ENCODE results near the gene MACROD2.
"Not testable (repeated sequence)": the region's sequence is repeated elsewhere in the genome, so short reads cannot be mapped to it uniquely, and the experiment has no call there.

MACROD2 gene

DNA sequence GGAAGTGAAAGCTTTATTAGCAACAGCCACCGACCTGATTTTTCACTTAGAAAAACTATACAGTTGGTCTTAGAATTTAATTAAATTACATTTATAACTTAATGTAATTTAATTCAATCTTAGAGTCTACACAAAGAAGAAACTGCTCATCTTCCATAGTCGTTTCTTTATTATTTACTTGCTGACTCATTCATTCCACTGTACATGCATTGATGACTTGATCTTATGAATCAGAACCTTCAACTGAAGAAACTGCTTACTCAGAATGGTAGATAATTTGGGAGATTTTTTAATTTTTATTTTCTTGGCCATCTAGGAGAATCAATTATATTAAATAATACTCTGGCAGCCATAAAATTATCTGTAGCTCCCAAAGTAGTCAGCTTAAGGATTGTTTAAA is 1363.7 kb downstream of the MACROD2 start:
- DNase-seq (ENCODE audit: low read depth) = no peak

DNA sequence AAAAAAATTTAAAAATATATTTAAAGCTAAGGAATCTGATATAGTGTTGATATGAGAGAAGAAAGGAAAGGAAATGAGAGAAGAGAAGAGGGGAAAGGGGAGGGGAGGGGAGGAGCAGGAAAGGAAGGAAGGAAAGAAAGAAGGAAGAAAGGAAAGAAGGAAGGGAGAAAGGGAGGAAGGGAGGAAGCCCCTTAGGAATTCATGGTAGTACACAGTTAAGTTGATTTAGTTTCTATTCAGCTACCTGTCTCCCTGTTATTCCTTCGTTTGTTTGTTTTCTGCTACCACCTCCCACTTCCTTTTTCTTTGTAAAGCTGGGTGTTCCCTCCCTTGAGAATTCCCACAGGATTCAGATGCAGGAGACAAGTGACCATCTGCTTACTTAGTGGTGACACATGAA is 1367.5 kb downstream of the MACROD2 start:
- DNase-seq (ENCODE audit: low read depth) = no peak

- DNase-seq (ENCODE audit: low read depth) = no peak
These were observed 1369.5 kb downstream of the MACROD2 start for GRCh38 chr20:15364781-15365180.

DNA sequence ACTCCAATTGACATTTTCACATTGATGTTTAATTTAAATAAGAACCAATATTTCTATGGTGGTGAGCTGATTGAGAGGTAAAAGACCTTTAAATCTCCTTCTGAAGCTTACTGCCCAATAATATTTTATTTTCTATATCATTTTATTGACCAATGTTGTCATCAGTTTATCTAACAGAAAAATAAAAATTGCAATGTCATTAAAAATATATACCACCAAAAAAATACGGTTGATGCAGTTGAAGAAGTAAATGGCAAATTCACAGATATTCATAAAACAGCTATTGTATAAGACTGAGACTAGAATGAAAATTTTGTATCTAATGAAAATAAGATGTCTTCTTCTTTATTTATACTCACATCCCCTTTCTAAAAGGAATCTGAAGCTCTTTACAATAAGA is 1375.1 kb downstream of the MACROD2 start:
- no peak for DNase-seq (ENCODE audit: low read depth)

GRCh38 chr20:15374682-15375081 is 1379.4 kb downstream of the MACROD2 start:
- no peak for DNase-seq (ENCODE audit: low read depth)

GRCh38 chr20:15375836-15376235 is 1380.5 kb downstream of the MACROD2 start:
- DNase-seq (ENCODE audit: low read depth) = no peak

- DNase-seq (ENCODE audit: low read depth) = not testable (repeated sequence)
These were observed 1382.3 kb downstream of the MACROD2 start for GRCh38 chr20:15377603-15378002.

GRCh38 chr20:15378151-15378550 is 1382.8 kb downstream of the MACROD2 start:
- DNase-seq (ENCODE audit: low read depth) = no peak

GRCh38 chr20:15379681-15380296 is 1384.5 kb downstream of the MACROD2 start:
- no peak for DNase-seq (ENCODE audit: low read depth)

GRCh38 chr20:15380770-15381169 is 1385.5 kb downstream of the MACROD2 start:
- DNase-seq (ENCODE audit: low read depth) = no peak

- DNase-seq (ENCODE audit: low read depth) = no peak
These were observed 1391.9 kb downstream of the MACROD2 start for GRCh38 chr20:15387228-15387627.

DNA sequence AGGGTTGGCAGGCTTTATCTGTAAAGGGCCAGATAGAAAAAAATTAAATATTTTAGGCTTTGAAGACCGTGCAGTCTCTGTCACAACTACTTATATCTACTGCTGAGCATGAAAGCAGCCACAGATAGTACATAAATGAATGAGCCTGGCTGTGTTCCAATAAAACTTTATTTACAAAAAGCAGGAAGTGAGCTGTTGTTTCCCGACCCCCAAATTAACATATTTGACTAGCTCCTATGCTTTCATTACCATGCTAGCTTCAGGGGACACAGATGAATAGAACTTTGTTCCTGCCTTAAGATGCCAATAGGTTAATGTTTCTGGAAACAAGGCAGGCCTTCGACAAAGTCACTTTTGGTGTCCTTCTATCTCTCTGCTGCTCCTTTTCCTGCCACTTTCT is 1400.1 kb downstream of the MACROD2 start:
- DNase-seq (ENCODE audit: low read depth) = no peak

DNA sequence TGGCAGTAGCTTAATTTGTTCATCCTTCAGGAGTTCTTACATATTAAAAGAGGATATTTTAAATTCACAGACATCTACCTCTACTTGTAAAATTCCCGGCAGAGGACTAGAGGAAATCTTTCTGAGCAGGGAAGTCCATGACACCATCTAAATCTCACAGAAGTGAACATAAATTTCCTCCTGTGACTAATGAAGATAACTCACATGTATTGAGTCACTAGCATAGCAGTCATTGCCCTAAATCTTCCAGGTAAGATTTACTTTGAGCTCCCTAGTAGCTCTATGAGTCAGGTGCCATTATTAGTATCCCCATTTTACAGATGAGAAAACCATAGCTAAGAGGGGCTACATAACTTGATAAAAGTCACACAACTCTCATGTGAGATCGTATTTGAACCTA is 1400.7 kb downstream of the MACROD2 start:
- DNase-seq (ENCODE audit: low read depth) = no peak

- DNase-seq (ENCODE audit: low read depth) = no peak
These were observed 1401.6 kb downstream of the MACROD2 start for GRCh38 chr20:15396900-15397299.

DNA sequence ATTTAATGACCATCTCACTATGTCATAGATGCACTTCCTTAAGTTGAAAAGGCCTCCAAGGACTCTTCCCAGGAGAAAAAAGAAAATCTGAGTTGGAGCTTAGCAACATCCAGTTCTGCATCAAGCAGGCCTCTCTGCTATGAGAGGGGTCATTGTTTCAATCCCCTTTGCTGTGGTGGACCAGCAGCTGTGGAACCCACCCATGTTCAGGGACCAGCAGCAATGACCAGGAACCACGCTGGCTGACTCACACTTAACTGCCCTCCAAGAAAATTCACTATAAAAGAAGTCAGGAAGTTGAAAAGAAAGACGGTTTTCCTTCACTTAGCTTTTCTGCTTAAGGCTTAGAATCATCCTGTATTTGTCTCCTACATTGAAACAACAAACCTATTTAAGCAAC is 1404.5 kb downstream of the MACROD2 start:
- no peak for DNase-seq (ENCODE audit: low read depth)

DNA sequence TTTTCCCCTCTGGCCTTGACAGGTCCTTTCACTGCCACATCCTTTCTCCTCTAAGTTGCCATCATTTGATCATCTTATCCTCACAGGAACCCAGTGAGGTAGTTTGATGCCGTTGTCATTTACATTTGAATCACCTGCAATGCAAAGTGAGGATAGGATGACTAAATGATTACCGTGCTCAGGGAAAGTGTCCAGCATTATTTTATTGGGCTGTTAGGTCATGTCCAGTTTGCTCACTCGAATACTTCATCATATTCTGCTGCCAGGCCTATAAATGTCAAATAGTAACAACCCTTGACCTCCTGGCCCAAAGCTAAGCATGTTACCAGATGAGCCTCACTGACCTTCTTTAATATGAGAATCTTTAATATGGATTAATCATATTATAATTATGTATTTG is 1410.8 kb downstream of the MACROD2 start:
- no peak for DNase-seq (ENCODE audit: low read depth)

- DNase-seq (ENCODE audit: low read depth) = no peak
These were observed 1416.5 kb downstream of the MACROD2 start for GRCh38 chr20:15411781-15412180.

GRCh38 chr20:15415908-15416307 is 1420.6 kb downstream of the MACROD2 start:
- no peak for DNase-seq (ENCODE audit: low read depth)

GRCh38 chr20:15419856-15420255 is 1424.5 kb downstream of the MACROD2 start:
- DNase-seq (ENCODE audit: low read depth) = no peak

DNA sequence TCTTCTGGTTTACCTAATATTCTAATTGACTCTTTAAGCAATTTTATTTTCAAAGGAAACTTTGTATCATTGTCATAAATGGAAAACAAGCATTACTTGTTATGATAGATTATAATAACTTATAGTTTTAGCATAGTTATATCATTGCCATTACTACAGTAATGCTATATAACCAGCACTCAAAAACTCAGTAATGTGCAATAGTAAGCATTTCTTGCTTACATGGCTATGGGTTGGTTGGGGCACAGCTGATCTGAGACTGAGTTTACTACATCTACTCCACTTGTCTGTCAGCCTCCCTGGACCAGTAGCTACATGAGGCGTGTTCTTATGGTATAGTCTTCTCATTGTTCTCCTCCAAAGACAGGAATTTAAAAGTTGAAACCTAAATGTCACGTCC is 1427.7 kb downstream of the MACROD2 start:
- DNase-seq (ENCODE audit: low read depth) = no peak

GRCh38 chr20:15439551-15439950 is 1444.2 kb downstream of the MACROD2 start:
- DNase-seq (ENCODE audit: low read depth) = no peak

DNA sequence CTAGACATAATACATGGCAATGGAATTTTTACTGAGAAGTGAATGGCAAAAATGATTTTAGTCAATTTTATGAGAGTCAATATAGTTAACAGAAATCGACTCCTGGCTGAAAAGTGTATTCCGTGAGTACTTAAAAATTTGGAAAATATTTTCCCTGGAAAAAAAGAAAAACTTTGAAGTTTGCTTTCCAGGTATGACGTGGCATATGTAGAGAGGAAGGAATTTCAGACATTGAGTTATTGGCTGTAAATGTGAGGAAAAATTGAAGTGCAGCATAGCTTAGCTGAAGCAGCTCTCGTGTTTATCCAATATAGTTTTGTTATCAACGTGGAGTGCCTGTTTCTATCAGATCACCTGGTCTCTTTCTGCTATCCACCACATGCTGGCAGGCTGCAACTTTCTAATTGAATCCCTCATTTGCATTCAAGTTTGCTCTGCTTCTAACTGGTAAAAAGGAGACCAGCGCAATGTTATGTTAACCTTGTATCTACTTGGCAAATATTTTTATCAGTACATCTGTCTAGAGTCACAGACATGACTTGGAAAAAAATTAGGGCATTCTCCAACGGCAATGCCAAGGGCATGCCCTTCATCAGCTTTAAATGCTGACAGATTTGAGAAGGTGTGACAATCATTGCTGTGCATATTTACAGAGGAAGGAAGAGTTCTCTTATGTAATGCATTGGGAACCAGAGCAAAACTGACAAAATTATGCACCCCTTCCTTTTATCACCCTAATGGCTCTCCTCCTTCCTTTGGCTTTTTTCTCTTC is 1444.9 kb downstream of the MACROD2 start:
- DNase-seq (ENCODE audit: low read depth) = no peak

- DNase-seq (ENCODE audit: low read depth) = no peak
These were observed 1449.9 kb downstream of the MACROD2 start for GRCh38 chr20:15445056-15445840.

Data from T follicular helper cell (primary cell).